Mucosa of gallbladder (tissue), 1 donor: ENCODE data around the gene CNTN4. TPM values are rescaled to one million over a fixed set of nuclear protein-coding genes. Genes with fewer than 3 reads are reported as not detected.

Experiments used
- DNase-seq: peaks from one replicate; pipeline ENCODE4 v3.0.0-alpha.2; 2020; ENCODE audit warnings: low spot score
- total RNA-seq: library from RNA; stranded (reverse); gene quantifications from one replicate; pipeline ENCODE4 v1.2.1, GENCODE V29; 2021
- donor health status: DM: no; HTN: no; CAD: no.

The CNTN4 gene
- total RNA-seq, 1 donor from 2014 or later = 5.2 TPM

DNA sequence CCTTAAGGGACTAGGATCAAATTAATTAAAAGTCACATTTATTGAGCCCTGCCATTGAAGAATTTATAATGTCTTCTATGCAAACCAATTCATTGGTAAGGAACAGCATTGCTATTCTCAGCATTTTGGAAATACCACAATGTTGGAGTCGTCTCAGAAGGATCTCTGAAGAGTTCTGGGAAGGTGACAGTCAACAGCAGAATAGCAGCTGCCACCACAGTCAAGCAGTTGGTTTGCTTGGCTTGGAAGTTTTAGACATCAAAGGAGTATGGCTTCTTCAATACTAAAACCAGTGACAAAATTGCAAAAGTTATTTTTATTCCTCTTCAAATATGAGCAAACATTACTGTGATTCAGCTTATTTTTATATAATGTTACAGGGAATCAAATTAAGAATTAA, 167.9 kb downstream of the CNTN4 start:
- DNase-seq = no peak

DNA sequence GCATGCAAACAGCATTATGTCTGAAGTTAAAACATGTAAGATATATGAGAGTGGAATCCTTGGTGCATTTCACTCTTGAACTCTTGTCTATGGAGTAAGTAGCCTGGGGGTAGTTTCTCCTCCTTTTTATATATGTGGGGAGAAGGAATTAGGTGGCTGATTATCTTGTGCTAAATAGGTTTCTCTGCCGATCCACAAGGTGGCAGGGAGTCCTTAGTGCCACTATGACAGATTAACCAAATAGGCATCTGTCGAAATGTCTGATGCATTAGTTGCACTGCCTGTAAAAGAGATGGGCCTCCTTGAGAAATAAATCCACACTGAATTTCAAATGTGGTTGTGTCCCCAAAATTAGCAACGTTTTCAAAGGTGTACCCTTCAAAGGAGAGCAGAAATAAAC, 170.1 kb downstream of the CNTN4 start:
- DNase-seq = no peak

DNA sequence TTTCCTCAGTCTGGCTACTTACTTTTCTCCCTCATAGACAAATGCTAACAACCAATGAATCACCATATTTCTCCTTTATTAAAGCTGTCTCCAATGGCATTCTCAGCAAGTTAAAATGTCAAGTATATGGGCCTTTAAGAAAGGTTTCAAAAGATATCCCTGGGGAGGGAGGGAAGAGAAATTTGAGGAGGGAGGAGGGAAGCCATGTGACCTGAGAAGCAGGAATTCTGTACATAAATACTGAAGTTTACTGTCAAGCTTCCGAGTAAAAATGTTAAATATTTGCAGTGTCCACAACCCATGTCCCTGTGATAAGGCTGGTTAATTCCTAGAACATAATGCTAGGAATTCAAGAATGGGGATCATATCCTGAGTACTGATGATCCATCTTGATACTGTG, 175.9 kb downstream of the CNTN4 start:
- no peak for DNase-seq

DNA sequence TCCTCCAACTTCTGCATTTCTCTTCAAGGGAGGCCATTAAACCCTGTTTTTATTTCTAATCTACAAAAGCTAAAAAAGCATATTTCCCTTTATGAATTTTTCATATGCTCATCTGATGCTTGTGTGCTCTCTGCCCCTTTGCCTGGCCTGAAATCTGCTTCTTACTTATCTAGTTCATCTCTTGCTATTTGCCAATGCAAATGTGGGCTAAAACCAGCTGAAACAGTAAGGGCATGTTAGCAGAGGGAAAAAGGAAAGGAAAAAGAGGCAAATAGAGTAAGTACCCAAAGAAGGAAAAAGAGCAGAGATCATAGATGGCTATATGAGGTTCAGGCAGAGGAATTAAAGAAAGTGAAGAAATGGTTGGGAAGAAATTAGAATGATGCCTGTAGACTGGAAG, 185.2 kb downstream of the CNTN4 start:
- no peak for DNase-seq

DNA sequence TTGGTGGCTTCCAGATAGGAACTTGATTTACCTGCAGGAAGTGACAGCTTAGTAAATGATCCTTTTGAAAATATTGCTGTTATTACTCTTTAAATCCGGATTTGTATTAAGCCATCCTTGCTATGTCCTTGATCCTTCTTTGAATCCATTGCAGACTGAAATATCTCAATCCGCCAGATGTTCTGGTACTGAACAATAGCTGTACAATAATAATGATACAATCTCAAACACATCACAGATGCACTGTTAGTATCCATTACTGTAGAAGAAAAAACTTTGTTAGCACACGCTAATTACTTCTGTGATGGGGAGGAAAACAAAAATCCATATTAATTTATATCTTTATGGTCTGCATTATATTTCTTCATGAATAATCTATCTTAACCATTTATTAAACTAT, 202.3 kb downstream of the CNTN4 start:
- DNase-seq = no peak

DNA sequence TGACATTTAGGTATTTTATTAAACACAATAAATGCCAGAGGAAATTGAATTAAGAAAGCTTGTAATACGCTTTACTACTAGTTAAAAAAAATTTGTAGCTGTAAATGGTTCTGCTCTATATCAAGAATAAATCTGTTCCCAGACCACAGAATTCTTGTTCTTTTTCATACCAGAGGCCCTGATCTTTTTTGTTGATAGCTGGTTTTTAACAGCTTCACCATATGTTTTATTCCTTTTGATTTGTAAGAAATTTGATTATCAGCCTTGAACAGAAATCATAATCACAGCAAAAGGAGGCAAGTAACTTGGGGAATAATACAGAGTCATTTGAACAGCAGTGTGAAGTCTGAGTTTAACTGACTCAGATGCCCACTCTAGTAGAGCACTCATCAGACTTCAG, 202.7 kb downstream of the CNTN4 start:
- DNase-seq = no peak

DNA sequence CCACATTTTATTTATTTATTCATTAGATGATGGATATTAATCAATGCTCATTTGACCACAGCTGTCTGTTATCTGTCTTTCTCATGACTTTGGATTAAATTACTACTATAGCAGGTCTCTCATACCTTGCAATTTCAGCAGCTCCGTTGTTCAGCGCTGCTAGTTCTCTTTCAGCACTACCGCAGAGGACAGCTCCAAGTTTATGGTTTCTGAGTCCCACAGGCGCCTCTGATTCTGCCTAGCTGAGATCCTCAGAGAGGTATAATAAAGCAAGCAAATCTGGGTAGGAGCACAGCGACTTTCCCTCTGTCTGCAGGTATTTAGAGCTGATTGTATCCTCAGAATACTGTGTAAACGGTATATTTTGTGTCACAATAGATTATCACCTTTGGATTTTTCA, 204.9 kb downstream of the CNTN4 start:
- peak; percentile 20 for DNase-seq

DNA sequence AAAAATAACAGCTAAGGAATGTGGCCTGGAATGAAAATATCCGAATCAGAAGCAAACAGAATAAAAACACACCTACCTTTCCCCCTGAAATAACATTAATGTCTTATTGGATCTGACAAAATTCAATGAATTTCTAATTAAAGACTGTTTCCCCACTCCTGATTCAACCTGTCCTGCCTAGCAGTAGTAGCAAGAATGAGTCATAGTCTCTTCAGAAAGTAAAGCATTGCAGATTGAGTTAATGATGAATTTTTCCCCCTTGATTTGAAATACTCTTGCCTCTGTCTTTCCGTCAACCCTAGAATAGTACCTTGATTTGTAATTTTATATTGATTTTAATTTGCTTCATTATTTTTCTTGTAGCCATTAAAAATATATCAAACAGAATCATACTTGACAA, 212.4 kb downstream of the CNTN4 start:
- DNase-seq = no peak

DNA sequence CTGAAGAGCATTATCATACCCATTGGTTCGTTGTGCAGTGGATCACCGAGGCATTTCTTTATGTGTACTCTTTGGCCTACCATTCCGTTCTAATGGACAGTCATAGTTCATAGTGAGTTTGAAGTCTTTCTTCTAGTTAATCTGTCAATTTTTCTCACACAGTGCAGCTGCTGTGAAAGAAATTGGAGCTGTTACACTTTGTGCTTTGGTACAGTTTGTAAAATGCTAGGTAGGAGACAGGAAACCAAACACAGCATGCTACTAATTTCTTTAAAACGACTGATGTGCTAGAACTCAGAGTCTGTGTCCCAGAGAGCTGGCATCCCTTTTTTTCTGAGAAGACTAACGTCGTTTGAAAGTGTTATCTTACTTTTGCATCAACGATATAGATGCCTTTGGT, 218.9 kb downstream of the CNTN4 start:
- DNase-seq = no peak

DNA sequence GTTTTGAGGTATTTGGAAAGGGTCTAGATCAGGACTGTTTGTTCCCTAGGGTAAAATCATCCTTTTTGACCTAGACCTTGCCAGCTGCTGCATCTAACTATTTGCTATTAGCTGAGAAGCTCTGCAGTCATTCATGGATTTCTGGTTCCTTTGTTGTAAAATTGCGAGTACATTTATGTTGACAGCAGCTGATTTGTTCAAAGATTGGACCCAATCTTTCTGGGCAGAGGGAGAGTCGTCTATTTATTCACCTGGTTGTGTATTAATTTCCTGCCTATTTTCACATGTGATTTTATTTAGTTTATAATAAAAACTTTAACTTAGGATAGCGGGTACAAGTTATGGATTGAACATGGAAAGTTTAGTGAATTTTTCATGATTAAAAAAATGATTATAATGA, 236.3 kb downstream of the CNTN4 start:
- DNase-seq = no peak

DNA sequence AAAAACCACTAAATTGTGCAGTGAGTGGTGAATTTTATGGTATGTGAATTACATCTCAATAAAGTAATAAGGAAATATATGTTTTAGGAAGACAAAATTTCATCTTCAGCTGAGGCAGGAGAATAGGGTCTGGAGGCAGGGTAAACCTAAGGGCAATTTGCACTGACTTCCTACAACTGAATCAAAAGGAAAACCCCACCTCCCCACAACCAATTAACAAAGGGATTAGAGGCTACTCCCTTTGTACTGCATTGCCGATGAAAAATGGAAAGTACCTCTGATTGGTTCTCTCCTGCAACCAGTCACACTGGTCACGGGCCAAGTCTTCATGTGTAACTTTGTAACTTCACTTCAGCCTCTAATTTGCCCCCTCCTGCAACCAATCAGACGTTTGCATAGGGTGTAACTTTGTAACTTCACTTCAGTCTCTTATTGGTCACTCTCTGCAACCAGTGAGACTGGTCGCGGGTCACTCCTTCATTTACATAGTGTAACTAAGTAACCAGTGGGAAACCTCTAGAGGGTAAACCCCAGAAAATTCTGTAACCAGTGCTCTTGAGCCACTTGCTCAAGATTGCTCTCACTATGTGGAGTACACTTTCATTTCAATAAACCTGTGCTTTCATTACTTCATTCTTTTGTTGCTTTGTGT, 244.5 kb downstream of the CNTN4 start:
- DNase-seq = no peak

DNA sequence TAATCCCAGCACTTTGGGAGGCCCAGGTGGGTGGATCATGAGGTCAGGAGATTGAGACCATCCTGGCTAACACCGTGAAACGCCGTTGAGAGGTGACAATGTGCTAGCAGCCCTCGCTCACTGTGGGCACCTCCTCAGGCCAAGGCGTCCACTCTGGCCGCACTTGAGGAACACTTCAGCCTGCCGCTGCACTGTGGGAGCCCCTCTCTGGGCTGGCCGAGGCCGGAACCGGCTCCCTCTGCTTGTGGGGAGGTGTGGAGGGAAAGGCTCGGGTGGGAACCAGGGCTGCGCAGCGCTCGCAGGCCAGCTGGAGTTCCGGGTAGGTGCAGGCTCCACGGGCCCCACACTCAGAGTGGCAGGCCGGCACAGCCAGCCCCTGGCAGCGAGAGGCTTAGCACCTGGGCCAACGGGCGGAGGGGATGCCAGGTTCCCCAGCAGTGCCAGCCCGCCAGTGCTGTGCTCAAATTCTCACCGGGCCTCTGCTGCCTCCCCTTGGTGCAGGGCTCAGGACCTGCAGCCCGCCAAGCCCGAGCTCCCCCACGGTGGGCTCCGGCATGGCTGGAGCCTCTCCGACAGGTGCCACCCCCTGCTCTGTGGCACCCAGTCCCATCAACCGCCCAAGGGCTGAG, 253.6 kb downstream of the CNTN4 start:
- DNase-seq = no peak

DNA sequence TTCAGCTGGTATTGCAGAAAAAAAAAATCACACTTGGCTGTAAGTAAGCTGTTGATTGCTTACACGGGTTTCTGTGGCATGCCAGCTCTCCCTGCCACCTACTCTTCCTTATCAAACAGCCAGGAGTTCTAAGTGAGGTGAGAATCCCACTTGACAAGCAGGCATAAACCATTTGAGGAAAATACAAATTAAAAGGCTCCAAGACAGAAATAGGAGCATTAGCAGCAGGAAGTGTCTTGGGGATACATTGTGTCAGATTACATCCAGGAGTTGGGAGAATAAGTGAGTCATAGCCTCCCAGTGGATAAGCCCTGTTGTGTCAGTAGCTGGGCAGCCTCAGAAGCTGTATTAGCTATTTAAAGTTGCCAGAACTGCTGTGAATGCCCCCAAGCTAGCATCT, 256.0 kb downstream of the CNTN4 start:
- no peak for DNase-seq

DNA sequence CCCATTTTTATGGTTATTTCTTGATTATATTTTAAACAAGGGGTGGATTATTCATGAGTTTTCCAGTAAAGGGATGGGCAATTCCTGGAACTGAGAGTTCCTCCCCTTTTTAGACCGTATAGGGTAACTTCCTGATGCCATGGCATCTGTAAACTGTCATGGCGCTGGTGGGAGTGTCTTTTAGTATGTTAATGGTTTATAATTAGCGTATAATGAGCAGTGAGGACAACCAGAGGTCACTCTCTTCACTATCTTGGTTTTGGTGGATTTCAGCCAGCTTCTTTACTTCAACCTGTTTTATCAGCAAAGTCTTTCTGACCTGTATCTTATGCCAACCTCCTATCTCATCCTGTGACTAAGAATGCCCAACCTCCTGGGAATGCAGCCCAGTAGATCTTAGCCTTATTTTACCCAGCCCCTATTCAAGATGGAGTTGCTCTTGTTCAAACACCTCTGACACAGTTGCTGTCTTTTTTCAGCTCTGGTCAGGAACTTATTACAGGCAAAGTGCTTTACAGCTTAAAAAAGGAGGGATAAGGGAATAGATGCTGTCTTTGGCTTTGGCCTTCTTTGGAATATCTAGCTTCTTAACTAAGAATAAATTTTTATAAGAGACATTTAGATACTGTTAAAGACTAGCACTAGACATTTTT, 257.8 kb downstream of the CNTN4 start:
- DNase-seq = no peak

DNA sequence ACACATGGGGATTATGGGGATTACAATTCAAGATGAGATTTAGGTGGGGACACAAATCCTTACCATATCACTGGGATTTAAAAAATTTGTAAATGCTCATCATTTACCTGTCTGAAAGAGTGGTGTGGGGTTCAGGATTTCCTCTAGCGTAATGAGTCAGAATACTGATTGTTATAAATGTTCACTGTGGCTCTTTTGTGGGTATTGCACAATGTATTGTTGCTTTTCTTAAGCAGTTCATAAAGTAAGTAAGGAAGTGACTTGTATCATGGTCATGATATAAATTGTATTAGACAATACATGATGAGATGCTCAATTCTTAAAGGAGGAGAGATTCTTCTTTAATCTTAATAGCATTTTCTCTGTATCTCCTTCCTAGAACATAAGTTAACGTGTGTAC, 262.1 kb downstream of the CNTN4 start:
- no peak for DNase-seq

DNA sequence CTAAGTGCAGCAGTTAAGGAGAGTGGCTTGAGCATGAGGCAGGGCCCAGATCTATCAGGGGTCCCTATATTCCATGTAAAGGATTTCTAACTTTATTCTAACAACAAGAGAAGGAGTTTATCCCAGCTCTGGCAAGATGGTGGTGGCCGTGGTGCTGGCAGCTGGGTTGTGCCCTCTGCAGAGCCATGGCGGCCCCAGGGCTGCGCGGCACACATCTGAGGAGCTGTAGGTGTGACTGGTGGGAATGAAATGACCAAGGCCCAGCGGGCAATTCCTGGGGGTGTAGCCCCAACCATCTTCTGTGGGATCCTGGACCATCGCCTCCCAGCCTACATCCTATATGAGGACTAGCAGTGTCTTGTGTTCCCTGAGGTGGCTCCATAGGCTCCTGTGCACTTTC, 263.5 kb downstream of the CNTN4 start:
- no peak for DNase-seq

DNA sequence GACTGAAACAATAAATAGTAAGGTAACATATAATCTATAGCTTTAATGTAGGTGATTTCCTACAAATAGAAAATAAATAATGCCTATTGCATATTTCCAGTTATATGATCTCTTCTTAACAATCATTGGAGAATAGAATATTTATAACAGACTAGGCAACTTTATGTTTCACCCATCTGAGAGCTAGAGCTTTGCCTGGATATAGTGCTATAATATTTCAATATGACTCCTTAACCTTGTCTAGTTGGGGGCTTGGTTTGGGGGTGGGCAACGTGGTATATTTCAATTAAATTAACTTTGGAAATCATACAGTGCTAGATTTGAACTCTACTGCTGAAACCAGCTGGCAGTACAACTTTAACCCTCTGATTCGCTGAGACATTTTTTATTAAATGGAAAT, 265.2 kb downstream of the CNTN4 start:
- DNase-seq = no peak

DNA sequence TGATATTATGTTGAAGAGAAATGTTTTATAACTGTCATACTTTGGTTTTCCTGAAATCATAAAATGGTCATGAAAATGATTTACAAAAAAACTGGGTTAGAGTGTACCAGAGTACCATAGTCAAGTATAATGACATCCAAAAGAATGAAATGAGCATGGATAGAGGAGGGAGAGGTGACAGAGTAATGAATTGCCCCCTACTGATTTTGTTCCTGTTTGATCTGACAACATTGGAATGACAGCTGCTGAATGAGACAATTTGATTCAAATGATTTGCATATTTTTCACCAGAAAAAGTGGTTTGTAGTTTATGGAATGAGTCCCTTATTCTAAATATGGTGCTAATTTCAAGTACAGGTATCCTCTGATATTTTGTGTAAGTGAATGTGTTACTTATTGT, 271.7 kb downstream of the CNTN4 start:
- DNase-seq = no peak

DNA sequence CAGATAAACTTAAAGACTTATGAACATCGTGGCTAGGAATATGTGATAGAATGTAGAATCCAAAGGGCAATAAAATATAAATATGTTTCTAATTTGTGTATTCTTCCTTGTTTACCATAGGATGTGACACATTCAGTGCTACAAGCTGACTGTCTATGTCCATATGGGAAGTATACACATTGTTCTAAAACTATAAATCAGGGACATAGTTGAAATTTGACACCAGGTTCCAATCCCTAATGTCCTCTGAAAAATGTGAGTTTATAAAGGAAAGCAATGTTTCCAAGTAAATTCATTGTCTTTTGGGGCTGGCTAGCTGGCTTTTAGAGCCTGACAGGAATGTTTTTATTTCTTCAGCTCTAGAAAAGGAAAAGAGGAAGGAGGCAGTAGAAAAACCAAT, 273.6 kb downstream of the CNTN4 start:
- no peak for DNase-seq

DNA sequence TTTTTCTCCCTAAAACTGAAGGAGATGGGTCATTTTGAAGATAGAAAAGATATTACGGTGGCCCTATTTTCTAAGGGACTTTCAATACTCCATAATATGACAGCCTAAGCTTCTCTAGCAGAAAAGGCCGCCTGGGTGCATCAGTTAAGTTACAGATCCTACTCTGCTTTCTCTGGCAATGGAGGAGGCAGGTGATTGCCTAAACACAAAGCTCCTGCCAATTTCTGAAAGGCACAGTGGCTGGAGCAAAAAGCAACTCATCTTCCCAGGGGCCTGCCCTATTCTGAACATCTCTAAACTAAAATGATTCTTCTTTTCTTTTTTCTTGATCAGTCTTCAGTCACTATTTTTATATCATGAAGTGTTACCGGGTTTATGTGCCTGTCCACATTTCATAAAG, 276.7 kb downstream of the CNTN4 start:
- DNase-seq = no peak

DNA sequence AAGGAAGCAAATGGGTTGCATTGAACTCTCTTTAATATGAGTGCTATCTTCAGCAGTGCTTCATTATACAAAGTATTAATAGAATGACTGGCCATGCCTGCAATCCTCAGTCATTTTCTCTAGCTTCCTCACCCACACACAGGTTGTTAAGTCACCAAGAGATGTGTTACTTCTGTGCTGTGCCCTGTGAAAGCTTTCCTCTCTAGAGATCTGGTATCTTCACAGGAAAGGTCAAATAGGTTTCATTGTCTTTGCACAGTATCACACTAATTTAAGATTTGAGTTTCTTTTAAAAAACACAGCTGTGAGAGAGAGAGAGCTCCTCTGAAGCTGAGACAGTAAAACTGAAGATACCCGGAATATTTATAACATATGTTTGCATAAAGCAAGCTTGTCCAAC, 278.6 kb downstream of the CNTN4 start:
- DNase-seq = no peak

DNA sequence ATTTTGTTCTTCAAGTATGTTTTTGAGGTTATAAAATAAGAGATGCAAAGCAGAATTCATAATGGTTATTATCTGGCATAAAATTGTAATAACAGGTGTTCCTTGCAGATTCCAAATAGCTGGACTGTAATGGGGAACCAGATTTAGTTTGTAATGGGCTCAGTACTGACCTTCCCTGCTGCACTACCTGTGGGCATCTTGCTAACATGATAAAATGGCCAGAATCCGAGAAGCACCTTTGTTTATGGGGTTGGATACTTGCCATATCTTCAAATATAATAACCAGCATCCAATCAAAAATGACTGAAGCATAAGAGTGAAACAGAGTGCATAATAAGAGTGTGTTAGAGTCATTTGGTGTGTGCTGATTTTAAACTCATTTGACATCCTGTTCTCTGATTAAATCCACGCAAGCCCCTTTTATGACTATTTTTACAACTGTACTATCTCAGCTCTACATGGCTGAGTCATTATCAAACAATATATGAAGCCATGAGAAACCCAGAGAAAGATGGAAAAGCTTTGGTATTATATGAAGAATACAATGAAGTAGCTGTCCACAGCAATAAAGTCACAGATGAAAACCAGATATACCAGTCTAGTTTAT, 292.4 kb downstream of the CNTN4 start:
- DNase-seq = no peak

DNA sequence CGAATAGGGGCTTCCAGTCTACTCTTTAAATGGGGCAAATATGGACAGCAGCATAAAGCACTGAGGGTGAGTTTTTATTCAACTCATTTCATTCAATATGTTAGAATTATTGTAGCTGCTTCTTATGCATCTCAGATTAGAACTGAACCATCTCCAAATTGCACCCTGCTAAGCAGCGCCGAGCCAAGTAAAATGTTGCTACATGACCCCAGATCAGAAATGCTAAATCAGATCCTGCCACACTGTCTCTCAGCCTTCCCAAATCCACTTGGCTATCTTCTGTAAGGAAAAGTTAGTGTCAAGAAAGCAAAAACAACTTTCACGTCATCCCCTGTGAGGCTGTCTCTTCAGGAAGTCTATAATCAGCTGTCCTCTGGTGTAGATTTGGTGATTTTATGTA, 293.2 kb downstream of the CNTN4 start:
- no peak for DNase-seq
